SK-N-SH (cell line): ENCODE measurements around the gene TUBB4A. TPM values are rescaled to one million over a fixed set of nuclear protein-coding genes. Genes with fewer than 3 reads are reported as not detected.

ENCODE experiments used
- CTCF ChIA-PET: fragments of 300-600, 350-600 bp; formaldehyde crosslinking; extraction: SDS; loops from one replicate; lab custom pipeline; 2021; lab: Yijun Ruan, JAX
- POLR2A ChIA-PET: fragments of 350-600 bp; sonication (Branson Sonifier 250); formaldehyde crosslinking; extraction: SDS; loops from one replicate; lab custom pipeline; 2020; ENCODE audit warnings: antibody characterized with exemption, inconsistent platforms; lab: Yijun Ruan, JAX
- DNase-seq: peaks from one replicate; pipeline ENCODE4 v3.0.0; 2012
- H2AFZ ChIP-seq: fragments of 200-600 bp; sonication (generic); 2 replicates; pipeline ENCODE4 v1.8.1; 2016; ENCODE audit warnings: antibody characterized with exemption, mild to moderate bottlenecking, low read depth
- H3F3A ChIP-seq: fragments of 200-600 bp; sonication (generic); replicated peaks from 2 replicates; pipeline ENCODE3; 2016; ENCODE audit warnings: antibody characterized with exemption, mild to moderate bottlenecking; ENCODE audit not compliant: insufficient read depth
- H3K27ac ChIP-seq, 2 experiments: fragments of 200-500 bp in 1 of 2; fragments of 200-600 bp in 1 of 2; sonication (Bioruptor generic) in 1 of 2; sonication (generic), shearing (Covaris generic) in 1 of 2; 2 replicates each; pipeline versions ENCODE4 v1.5.1 to v1.6.1; 2014 to 2016; ENCODE audit warnings: low read depth in 2 of 2, inconsistent platforms in 1 of 2, low read length in 1 of 2, mild to moderate bottlenecking in 1 of 2, mixed read lengths in 1 of 2
- H3K27me3 ChIP-seq: fragments of 200-600 bp; sonication (generic), shearing (Covaris generic); 2 replicates; pipeline ENCODE4 v1.6.1; 2016; ENCODE audit warnings: mixed run types; ENCODE audit not compliant: insufficient read depth
- H3K36me3 ChIP-seq, 2 experiments: fragments of 200-500 bp in 1 of 2; fragments of 200-600 bp in 1 of 2; sonication (Bioruptor generic) in 1 of 2; sonication (generic) in 1 of 2; replicated peaks in 1 of 2; 2 replicates each; pipeline versions ENCODE3 to v1.5.1; 2014 to 2016; ENCODE audit warnings: low read length in 1 of 2, mild to moderate bottlenecking in 1 of 2; ENCODE audit not compliant: insufficient read depth in 2 of 2, control insufficient read depth in 1 of 2
- H3K4me1 ChIP-seq, 2 experiments: fragments of 200-500 bp in 1 of 2; fragments of 200-600 bp in 1 of 2; sonication (Bioruptor generic) in 1 of 2; sonication (generic), shearing (Covaris generic) in 1 of 2; 2 replicates each; pipeline versions ENCODE4 v1.5.1 to v1.6.1; 2014 to 2016; ENCODE audit warnings: low read depth in 1 of 2, low read length in 1 of 2, mixed run types in 1 of 2; ENCODE audit not compliant: insufficient read depth in 2 of 2, control insufficient read depth in 1 of 2
- H3K4me2 ChIP-seq: fragments of 200-600 bp; sonication (generic), shearing (Covaris generic); 2 replicates; pipeline ENCODE4 v1.6.1; 2017; ENCODE audit warnings: mixed run types
- H3K4me3 ChIP-seq, 2 experiments: fragments of 200-500 bp in 1 of 2; fragments of 200-600 bp in 1 of 2; sonication (Bioruptor generic) in 1 of 2; sonication (generic), shearing (Covaris generic) in 1 of 2; 2 replicates each; pipeline versions ENCODE4 v1.5.1 to v1.8.1; 2014 to 2016; ENCODE audit warnings: low read depth in 2 of 2, inconsistent platforms in 1 of 2, low read length in 1 of 2, mild to moderate bottlenecking in 1 of 2, mixed read lengths in 1 of 2, moderate library complexity in 1 of 2
- H3K79me2 ChIP-seq: fragments of 200-600 bp; sonication (generic); 2 replicates; pipeline ENCODE4 v1.8.1; 2017; ENCODE audit warnings: mild to moderate bottlenecking; ENCODE audit not compliant: insufficient read depth
- H3K9ac ChIP-seq: fragments of 200-600 bp; sonication (generic); 2 replicates; pipeline ENCODE4 v1.6.1; 2017; ENCODE audit warnings: mixed run types
- H3K9me2 ChIP-seq: fragments of 200-600 bp; sonication (generic); 2 replicates; pipeline ENCODE4 v1.6.1; 2017; ENCODE audit warnings: mixed run types
- H3K9me3 ChIP-seq: fragments of 200-600 bp; sonication (generic); 2 replicates; pipeline ENCODE4 v1.6.1; 2017; ENCODE audit warnings: mixed run types, mild to moderate bottlenecking, moderate library complexity
- H4K20me1 ChIP-seq: fragments of 200-600 bp; sonication (generic); 2 replicates; pipeline ENCODE4 v1.6.1; 2017; ENCODE audit warnings: mild to moderate bottlenecking, mixed run types; ENCODE audit not compliant: insufficient read depth
- ELF1 ChIP-seq: IDR thresholded peaks from 2 replicates; pipeline ENCODE4 v1.4.0; 2012
- EP300 ChIP-seq, 2 experiments: IDR thresholded peaks; 2 replicates each; pipeline versions ENCODE4 v1.4.0 to v1.6.1; 2012; ENCODE audit warnings: borderline replicate concordance in 1 of 2, low read depth in 1 of 2, low read length in 1 of 2
- FOSL2 ChIP-seq: IDR thresholded peaks from 2 replicates; pipeline ENCODE4 v1.4.0; 2012; ENCODE audit warnings: low read depth, mild to moderate bottlenecking, moderate library complexity, borderline replicate concordance
- FOXJ3 ChIP-seq: sonication (generic); formaldehyde crosslinking; IDR thresholded peaks from 2 replicates; pipeline ENCODE4 v1.5.1; 2020; ENCODE audit warnings: mild to moderate bottlenecking, missing genetic modification reagents
- FOXM1 ChIP-seq: IDR thresholded peaks from 2 replicates; pipeline ENCODE4 v1.4.0; 2012; ENCODE audit warnings: low read depth, mild to moderate bottlenecking
- JUND ChIP-seq: IDR thresholded peaks from 2 replicates; pipeline ENCODE4 v1.4.0; 2012
- MAX ChIP-seq: IDR thresholded peaks from 2 replicates; pipeline ENCODE4 v1.4.0; 2012; ENCODE audit warnings: low read depth
- NFIC ChIP-seq: IDR thresholded peaks from 2 replicates; pipeline ENCODE4 v1.4.0; 2012; ENCODE audit warnings: borderline replicate concordance
- RAD21 ChIP-seq: IDR thresholded peaks from 2 replicates; pipeline ENCODE4 v1.6.1; 2012; ENCODE audit warnings: mild to moderate bottlenecking, low read length
- RFX5 ChIP-seq: IDR thresholded peaks from 2 replicates; pipeline ENCODE4 v1.6.1; 2012; ENCODE audit warnings: mild to moderate bottlenecking, improper control_type of control experiment, low read length
- SMC3 ChIP-seq: IDR thresholded peaks from 2 replicates; pipeline ENCODE4 v1.6.1; 2012; ENCODE audit warnings: low read depth, low read length, improper control_type of control experiment
- TAF1 ChIP-seq: IDR thresholded peaks from 2 replicates; pipeline ENCODE4 v1.6.1; 2012; ENCODE audit warnings: low read depth, mild to moderate bottlenecking, low read length, moderate library complexity, borderline replicate concordance
- TCF12 ChIP-seq: IDR thresholded peaks from 2 replicates; pipeline ENCODE4 v1.4.0; 2012
- TEAD4 ChIP-seq: IDR thresholded peaks from 2 replicates; pipeline ENCODE4 v1.4.0; 2012; ENCODE audit warnings: mild to moderate bottlenecking, borderline replicate concordance; ENCODE audit not compliant: insufficient read depth
- USF2 ChIP-seq: fragments of 150-350 bp; IDR thresholded peaks from 2 replicates; pipeline ENCODE4 v1.6.1; 2017; ENCODE audit warnings: antibody characterized with exemption, low read length, low read depth, borderline replicate concordance
- WGBS: methylation state at CpG from one replicate; pipeline ENCODE4 v1.1.6; 2017; ENCODE audit warnings: low lambda C conversion rate; 5-methylcytosine and 5-hydroxymethylcytosine counted together
- polyA plus RNA-seq, 3 experiments: library from polyadenylated mRNA; depleted of rRNA; stranded (reverse); fragments of >200 nt; gene quantifications; 2 replicates each; pipeline ENCODE4 v1.2.3, GENCODE V29; 2012

The TUBB4A gene
- polyA plus RNA-seq, 1 of the 3 experiments (the other 2 are of a cell fraction), result 4.5 TPM

DNA sequence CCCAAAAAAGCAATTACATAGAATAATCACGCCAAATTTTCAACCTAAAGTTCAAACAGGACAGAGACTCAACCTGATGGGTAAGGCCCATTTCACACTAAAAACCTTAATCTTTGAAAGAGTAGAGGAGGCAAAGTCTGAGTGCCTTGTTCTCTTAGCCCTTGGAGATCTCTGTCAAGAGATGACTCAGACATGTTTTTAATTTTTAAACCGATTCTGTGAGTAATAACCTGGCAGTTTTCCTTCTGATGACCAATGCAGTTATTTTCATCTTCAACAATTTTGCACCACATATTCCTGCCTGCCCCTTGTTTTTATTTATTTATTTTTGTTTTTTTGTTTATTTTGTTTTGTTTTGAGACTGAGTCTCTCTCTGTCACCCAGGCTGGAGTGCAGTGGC lies 17.2 kb upstream of the TUBB4A start (continued):
- TF ChIP-seq EP300 (IDR thresholded peaks at IDR 0.05; ENCODE audit: borderline replicate concordance in 1 of 2, low read depth in 1 of 2, low read length in 1 of 2), result peak in 1 of 2 experiments; percentile 58; a peak in 1 of 4 replicates
- TF ChIP-seq USF2, result no peak
- TF ChIP-seq FOXM1, result no peak
- no peak; the same call in 1 of the 2 replicates for TF ChIP-seq JUND
- TF ChIP-seq MAX, result no peak
- no peak for TF ChIP-seq SMC3
- peak; percentile 63 for TF ChIP-seq TCF12

DNA sequence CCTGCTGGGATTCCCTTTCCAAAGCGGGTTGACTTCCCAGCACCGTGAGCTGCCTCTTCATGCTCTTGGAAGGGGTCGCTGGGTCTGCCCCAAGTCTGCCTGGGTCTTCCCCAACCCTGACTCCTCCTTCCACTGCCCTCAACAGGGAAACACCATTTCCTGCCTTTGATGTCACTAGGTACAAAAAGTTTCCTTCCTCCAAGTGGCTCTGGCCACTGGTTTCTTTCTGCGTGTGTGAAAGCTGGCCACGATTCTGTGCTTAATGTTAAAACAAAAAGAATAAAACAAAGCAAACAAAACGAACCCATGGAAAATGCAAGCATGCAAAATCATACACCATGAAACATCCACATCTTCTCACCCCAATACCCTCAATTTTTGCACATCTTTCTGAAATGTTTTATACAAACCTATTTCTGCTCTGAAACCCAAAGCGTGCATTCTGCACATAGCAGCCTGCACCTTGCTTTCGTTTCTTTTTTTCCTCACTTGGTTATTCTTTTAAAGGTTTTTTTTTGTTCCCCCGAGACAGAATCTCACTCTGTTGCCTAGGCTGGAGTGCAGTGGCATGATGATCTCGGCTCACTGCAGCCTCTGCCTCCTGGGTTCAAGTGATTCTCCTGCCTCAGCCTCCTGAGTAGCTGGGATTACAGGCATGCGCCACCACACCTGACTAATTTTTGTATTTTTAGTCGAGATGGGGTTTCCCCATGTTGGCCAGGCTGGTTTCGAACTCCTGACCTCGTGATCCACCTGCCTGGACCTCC lies 16.2 kb upstream of the TUBB4A start:
- H3K4me2 ChIP-seq, result no peak overlapping the region
- H3K36me3 ChIP-seq, result no peaks in the 10 kb centered on the region
- H3K4me1 ChIP-seq, result peaks cover 6 to 8% of the 10 kb centered on the region in 2 experiments; a peak in 1 of 4 replicates
- WGBS, result 42% methylated on average over 14 of the region's 14 CpGs
- H3K27me3 ChIP-seq, result no peaks in the 10 kb centered on the region
- H2AFZ ChIP-seq, result peak overlapping the region; percentile 30; the same call in 1 of the 2 replicates
- peak overlapping the region in 1 of 2 experiments; percentile 66; a peak in 2 of 4 replicates for H3K27ac ChIP-seq
- CTCF ChIA-PET, result interaction anchor here (1.0 to 2.9 kb wide), 5 partner anchors 12 to 345 kb away, joined by 3 to 20 read pairs (median 10); no protein-coding TSS in a partner anchor
- H3F3A ChIP-seq, result peaks cover 7% of the 10 kb centered on the region
- no peaks in the 10 kb centered on the region for H3K9me3 ChIP-seq
- H4K20me1 ChIP-seq, result no peaks in the 10 kb centered on the region
- POLR2A ChIA-PET, result no interaction called here
- no peaks in the 10 kb centered on the region for H3K79me2 ChIP-seq
- H3K9ac ChIP-seq, result no peak overlapping the region
- no peak overlapping the region for H3K4me3 ChIP-seq
- TF ChIP-seq RFX5, result no peak
- no peak for TF ChIP-seq USF2
- no peak for TF ChIP-seq FOSL2
- TF ChIP-seq NFIC, result no peak
- TF ChIP-seq EP300 (IDR thresholded peaks at IDR 0.05; ENCODE audit: borderline replicate concordance in 1 of 2, low read depth in 1 of 2, low read length in 1 of 2), result no peak
- no peak for TF ChIP-seq ELF1
- TF ChIP-seq FOXJ3 (CRISPR knock-in tag), result no peak
- TF ChIP-seq TEAD4, result no peak
- TF ChIP-seq TAF1, result no peak
- no peak for TF ChIP-seq RAD21
- TF ChIP-seq, all 33 proteins: peak for 0
- DNase-seq, result no peak
- H3K9me2 ChIP-seq, result no peaks in the 10 kb centered on the region
